HEK293 (cell line): ENCODE measurements around the gene FRMD4A.

Source experiments
- MYNN ChIP-seq: fragments of 450-650 bp; formaldehyde crosslinking; IDR thresholded peaks from 2 replicates; pipeline ENCODE4 v1.5.1; 2016; ENCODE audit warnings: missing biosample characterization, missing genetic modification characterization, borderline replicate concordance
- OSR2 ChIP-seq: fragments of 450-650 bp; formaldehyde crosslinking; IDR thresholded peaks from 2 replicates; pipeline ENCODE4 v1.5.1; 2016; ENCODE audit warnings: missing biosample characterization, missing genetic modification characterization
- ZNF169 ChIP-seq: fragments of 450-650 bp; formaldehyde crosslinking; IDR thresholded peaks from 2 replicates; pipeline ENCODE4 v1.5.1; 2016; ENCODE audit warnings: missing biosample characterization, missing genetic modification characterization
- ZNF670 ChIP-seq: fragments of 450-650 bp; formaldehyde crosslinking; IDR thresholded peaks from 2 replicates; pipeline ENCODE4 v1.5.1; 2016; ENCODE audit warnings: missing biosample characterization, missing genetic modification characterization, low read depth
- ZSCAN23 ChIP-seq: fragments of 450-650 bp; formaldehyde crosslinking; IDR thresholded peaks from 2 replicates; pipeline ENCODE4 v1.5.1; 2016; ENCODE audit warnings: missing biosample characterization, missing genetic modification characterization
- TF ChIP-seq, protein P1 (sequence below): fragments of 450-650 bp; IDR thresholded peaks from 2 replicates; pipeline ENCODE4 v1.5.1; 2018; ENCODE audit warnings: missing biosample characterization, mild to moderate bottlenecking, missing genetic modification characterization
- TF ChIP-seq, protein P2 (sequence below): fragments of 450-650 bp; formaldehyde crosslinking; IDR thresholded peaks from 2 replicates; pipeline ENCODE4; 2016; ENCODE audit warnings: missing biosample characterization, missing genetic modification characterization
- TF ChIP-seq, protein P3 (sequence below): fragments of 450-650 bp; formaldehyde crosslinking; IDR thresholded peaks from 2 replicates; pipeline ENCODE4 v1.5.1; 2016; ENCODE audit warnings: missing biosample characterization, missing genetic modification characterization

DNA sequence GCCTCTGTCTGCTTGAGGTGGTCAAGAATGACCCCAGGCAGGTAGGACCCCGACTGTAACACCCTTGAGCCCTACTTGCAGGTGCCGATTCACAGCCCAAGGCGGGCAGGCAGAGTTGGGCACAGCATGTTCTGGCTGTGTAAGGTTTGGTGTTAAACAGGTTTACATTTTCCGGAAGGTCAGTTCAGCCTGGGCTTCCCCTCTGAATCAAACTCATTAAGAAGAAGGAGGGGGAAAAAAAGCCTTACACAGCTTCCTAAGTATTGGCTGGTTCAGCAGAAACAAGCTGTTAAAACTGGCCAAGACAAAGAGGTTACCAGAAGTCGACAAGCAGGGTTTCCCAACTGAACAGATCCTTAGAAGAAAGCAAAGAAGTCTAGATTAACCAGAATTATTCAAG lies 611.3 kb downstream of the FRMD4A start:
- TF ChIP-seq, protein P1, sequence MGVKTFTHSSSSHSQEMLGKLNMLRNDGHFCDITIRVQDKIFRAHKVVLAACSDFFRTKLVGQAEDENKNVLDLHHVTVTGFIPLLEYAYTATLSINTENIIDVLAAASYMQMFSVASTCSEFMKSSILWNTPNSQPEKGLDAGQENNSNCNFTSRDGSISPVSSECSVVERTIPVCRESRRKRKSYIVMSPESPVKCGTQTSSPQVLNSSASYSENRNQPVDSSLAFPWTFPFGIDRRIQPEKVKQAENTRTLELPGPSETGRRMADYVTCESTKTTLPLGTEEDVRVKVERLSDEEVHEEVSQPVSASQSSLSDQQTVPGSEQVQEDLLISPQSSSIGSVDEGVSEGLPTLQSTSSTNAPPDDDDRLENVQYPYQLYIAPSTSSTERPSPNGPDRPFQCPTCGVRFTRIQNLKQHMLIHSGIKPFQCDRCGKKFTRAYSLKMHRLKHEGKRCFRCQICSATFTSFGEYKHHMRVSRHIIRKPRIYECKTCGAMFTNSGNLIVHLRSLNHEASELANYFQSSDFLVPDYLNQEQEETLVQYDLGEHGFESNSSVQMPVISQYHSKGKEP (tag by site-specific recombination), result no peak
- no peak for TF ChIP-seq ZNF670 (tag by site-specific recombination)
- no peak for TF ChIP-seq ZNF169 (tag by site-specific recombination)
- no peak for TF ChIP-seq OSR2 (tag by site-specific recombination)
- TF ChIP-seq, protein P2, sequence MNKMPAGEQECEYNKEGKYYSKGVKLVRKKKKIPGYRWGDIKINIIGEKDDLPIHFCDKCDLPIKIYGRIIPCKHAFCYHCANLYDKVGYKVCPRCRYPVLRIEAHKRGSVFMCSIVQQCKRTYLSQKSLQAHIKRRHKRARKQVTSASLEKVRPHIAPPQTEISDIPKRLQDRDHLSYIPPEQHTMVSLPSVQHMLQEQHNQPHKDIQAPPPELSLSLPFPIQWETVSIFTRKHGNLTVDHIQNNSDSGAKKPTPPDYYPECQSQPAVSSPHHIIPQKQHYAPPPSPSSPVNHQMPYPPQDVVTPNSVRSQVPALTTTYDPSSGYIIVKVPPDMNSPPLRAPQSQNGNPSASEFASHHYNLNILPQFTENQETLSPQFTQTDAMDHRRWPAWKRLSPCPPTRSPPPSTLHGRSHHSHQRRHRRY (tag by site-specific recombination), result no peak
- TF ChIP-seq, protein P3, sequence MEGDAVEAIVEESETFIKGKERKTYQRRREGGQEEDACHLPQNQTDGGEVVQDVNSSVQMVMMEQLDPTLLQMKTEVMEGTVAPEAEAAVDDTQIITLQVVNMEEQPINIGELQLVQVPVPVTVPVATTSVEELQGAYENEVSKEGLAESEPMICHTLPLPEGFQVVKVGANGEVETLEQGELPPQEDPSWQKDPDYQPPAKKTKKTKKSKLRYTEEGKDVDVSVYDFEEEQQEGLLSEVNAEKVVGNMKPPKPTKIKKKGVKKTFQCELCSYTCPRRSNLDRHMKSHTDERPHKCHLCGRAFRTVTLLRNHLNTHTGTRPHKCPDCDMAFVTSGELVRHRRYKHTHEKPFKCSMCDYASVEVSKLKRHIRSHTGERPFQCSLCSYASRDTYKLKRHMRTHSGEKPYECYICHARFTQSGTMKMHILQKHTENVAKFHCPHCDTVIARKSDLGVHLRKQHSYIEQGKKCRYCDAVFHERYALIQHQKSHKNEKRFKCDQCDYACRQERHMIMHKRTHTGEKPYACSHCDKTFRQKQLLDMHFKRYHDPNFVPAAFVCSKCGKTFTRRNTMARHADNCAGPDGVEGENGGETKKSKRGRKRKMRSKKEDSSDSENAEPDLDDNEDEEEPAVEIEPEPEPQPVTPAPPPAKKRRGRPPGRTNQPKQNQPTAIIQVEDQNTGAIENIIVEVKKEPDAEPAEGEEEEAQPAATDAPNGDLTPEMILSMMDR (tag by site-specific recombination), result no peak
- TF ChIP-seq ZSCAN23 (tag by site-specific recombination), result no peak
- TF ChIP-seq MYNN, result no peak
